VCaP (cell line): ENCODE results near the gene TMEM184A.

Experiments
- H3K27ac ChIP-seq: fragments of 450-650 bp; 2 replicates; pipeline ENCODE4 v1.5.1; 2017
- TF ChIP-seq, protein P1 (sequence below): fragments of 450-650 bp; conservative IDR thresholded peaks from 2 replicates; pipeline ENCODE4 v1.5.1; 2017; ENCODE audit warnings: mild to moderate bottlenecking, moderate library complexity

The TMEM184A gene

DNA sequence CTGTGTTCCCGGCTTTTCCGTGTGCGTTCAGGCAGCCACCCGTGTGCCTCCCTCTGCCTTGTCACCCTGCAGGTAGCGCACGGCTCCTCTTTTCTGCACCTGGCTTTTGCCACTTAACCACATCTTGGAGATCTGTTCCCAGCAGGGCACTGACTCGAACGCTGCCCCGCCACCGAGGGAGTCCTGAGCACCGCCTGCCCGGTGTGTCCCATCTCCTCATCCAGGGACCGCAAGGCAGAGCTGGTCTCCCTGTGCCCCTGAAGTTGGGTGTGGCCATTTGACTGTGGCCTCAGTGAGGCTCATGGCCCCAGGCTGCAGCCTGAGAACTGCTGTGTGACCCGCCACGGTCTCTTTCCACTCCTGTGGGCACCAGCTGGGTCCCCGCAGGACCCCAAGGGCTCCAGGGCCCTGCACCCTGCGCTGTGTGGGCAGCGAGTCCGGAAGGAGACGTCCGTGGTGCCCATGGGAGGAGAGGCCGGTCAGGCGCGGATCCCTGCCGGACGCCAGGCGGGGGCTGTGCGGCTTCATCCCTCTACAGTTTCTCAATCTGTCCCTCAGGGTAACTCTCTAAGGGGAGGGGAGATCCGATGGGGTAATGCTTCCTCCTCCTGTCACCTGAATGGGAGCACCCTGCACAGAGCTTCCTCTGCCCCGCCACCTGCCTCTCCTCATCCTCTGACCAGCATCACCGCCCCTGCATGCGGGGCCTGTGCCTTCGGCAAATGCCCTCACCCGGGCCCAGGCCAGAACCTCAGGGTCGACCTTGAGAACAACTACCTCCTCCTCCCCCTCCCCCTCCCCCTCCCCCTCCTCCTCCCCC lies 50.1 kb downstream of the TMEM184A start:
- TF ChIP-seq, protein P1, sequence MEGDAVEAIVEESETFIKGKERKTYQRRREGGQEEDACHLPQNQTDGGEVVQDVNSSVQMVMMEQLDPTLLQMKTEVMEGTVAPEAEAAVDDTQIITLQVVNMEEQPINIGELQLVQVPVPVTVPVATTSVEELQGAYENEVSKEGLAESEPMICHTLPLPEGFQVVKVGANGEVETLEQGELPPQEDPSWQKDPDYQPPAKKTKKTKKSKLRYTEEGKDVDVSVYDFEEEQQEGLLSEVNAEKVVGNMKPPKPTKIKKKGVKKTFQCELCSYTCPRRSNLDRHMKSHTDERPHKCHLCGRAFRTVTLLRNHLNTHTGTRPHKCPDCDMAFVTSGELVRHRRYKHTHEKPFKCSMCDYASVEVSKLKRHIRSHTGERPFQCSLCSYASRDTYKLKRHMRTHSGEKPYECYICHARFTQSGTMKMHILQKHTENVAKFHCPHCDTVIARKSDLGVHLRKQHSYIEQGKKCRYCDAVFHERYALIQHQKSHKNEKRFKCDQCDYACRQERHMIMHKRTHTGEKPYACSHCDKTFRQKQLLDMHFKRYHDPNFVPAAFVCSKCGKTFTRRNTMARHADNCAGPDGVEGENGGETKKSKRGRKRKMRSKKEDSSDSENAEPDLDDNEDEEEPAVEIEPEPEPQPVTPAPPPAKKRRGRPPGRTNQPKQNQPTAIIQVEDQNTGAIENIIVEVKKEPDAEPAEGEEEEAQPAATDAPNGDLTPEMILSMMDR = no peak
- peak overlapping the region; percentile 79; the same call in 1 of the 2 replicates for H3K27ac ChIP-seq

DNA sequence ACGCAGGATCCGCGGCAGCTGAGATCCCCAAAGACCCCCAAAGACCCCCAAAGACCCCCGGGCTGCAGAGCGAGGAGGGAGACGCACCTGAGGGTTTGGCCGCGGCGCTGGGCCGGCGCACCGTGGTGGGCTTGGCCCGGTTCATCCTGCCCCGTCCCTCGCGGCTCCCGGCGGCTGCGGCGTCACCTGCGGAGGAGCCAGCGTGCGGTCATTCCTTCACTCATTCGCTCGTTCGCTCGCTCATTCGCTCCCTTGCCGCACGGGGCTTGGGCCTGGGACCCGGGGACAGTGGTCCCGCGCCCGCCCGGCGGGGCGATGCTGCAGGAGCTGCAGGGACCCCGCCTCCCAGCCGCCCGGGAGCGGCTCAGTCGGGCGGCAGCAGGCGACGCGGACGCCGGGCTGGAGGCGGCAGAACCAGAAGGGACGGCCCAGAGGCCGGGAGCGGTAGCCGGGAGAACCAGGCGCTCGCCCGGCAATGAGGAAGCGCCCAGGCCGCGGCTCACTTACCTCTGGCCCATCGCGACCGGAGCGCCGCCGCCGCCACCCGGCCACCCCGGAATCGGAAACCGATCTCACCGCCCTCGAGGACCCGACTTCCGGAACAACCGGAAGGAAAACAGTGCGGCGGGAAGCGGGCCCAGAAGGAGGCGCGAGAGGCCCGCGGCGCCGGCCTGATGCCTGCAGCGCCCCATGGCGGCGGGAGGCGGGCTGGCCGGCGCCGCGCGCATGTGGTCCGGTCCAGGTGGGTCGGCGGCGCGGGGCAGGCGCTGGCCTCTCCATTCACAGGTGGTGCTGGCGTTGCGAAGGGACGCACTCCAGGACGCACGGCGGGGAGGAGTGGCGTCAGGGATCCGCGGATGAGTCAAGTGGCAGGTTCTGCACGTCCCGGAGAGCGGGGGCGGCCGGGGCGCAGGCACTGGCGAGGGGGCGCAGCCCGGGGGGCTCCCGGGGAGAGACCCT lies 51.9 kb downstream of the TMEM184A start, which contains the start of gene INTS1:
TSS of gene INTS1 (minus strand) at position 574 of the 960 bp plus-strand sequence. CDS start at position 145, 429 bp downstream.
- TF ChIP-seq, protein P1 = peak; percentile 95
- peak within 1 kb of the TSS; percentile 79 for H3K27ac ChIP-seq

DNA sequence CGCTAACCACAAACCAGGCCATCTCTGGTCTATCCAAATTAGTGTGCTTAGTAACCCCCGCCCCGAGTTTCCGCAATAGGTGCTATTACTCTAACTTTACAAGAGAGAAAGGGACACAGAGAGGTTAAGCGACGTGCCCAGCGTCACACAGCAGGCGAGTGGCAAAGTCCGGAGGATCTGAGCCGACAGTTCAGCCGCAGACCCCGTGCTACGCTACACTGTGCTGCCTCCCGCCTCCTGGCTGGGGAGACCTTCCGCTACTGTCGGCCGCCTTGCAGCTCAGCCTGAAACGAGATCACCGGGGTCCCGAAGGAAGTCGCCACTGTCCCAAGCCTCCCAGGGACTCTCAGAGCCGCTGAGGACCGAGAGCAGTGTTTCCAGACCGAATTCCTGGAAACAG lies 52.6 kb downstream of the TMEM184A start:
- TF ChIP-seq, protein P1 = no peak
- peak overlapping the region; percentile 79; the same call in 1 of the 2 replicates for H3K27ac ChIP-seq

DNA sequence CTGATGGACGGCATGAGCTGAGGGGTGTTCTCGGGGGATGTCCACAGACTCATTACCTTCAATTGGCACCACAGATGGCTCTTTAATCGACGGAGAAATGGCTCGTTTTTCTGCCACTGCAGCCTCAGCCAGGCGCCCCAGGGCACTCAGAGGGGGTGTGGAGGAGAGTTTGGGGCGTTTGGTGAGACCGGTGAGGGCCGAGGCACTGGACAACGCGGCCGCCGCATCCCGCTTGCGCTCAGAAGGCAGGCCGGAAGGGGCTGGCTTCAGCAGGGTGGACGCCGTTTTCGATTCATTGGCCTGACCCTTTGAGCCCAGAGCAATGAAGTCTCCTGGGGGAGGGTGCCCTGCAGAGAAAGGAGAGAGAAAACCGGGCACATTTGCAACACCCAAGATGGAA lies 53.2 kb downstream of the TMEM184A start:
- peak overlapping the region; percentile 79; the same call in 1 of the 2 replicates for H3K27ac ChIP-seq
- TF ChIP-seq, protein P1 = no peak

DNA sequence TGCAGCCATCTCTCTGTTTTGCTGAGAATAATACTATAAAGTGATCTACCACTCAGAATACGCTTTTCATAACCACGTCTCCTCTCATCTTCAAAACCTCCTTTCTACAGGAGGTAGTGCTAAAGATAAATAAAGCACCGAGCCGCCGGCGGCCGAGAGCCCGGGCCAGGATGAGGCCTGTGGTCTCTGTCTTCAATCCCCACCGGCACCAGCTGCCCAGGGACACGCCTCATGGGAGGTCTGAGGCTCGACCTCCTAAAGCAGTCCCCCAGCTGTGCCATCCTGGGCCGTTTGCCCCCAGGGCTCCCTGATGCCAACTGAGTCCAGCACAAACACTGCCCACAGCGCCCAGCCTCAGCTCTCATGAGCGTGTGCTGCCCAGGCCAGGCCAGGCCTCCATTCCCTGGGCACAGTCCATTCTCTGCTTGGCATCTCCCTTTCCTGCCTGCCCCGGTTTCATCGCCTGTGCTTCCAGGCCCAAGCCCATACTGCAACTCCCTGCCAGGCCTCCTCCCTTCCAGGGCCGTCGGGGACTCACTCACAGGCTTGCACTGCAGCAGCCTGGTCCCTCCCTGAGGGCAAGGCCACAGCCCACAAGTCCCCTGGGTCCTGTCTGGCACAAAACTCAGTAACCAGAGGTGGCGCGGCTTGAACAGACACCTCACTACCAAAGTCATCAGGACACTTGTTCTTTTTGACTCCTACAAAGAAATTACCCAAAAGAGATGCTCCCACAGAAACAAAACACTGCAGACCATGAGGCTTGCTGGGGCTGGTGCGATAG lies 54.3 kb downstream of the TMEM184A start:
- TF ChIP-seq, protein P1 = no peak
- H3K27ac ChIP-seq = no peak overlapping the region

DNA sequence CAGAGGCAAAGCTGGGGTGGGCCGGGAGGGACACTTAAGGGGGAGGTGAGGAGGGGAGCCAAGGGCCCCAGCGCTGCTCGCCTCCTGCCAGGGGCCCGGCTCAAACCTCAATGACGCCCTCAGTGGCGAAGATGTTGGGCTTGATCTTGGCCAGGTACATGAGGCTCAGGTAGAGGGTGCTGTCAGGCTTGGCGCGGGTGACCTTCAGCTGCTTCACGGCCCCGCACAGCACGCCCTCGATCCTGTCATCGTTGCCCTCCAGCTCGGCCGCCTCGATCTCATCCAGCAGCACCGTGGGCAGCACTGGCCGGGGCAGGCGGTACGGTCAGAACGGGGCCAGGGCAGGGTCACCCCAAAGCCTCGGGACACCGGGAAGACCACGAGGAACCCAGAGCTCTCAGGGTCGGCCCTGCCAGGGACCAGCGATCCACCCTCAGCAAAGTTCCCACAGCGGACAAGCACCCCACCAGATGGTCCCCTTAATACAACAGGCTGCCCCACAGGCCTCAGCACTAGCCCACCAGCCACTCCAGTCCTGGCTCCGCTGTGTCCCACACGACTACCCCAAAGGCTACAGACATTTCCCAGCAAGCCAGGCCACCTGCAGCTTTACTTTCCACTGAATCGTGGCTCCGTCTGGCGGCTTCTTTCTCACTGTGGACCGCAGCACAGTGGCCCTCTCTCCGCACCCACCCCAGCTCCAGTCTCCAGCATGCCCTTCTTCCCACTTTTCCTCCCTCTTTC lies 55.8 kb downstream of the TMEM184A start:
- TF ChIP-seq, protein P1 = no peak
- H3K27ac ChIP-seq = no peak overlapping the region
